A549 (cell line): Measurements from ENCODE around the gene PANX2. TPM values are rescaled to one million over a fixed set of nuclear protein-coding genes. Genes with fewer than 3 reads are reported as not detected.

Experiments
- ATAC-seq, 2 experiments: fragments of 200-7000 bp in 1 of 2; fragments of >200 bp in 1 of 2; cut with Nextera tagmentation in 1 of 2; cut with Tn5 transposase in 1 of 2; 3 replicates each; pipeline versions ENCODE4 v1.8.0 to v1.9.1; 2018 to 2020; ENCODE audit warnings: mild to moderate bottlenecking in 1 of 2, moderate library complexity in 1 of 2
- CTCF ChIA-PET: fragments of 300-600 bp; sonication (Branson Sonifier 250); formaldehyde crosslinking; extraction: SDS; loops from one replicate; lab custom pipeline; 2021; ENCODE audit warnings: antibody characterized with exemption, inconsistent platforms; lab: Yijun Ruan, JAX
- POLR2A ChIA-PET: fragments of 350-600 bp; formaldehyde crosslinking; extraction: SDS; loops from one replicate; lab custom pipeline; 2021; ENCODE audit warnings: antibody characterized with exemption, inconsistent platforms; lab: Yijun Ruan, JAX
- DNase-seq, 2 experiments: peaks; one replicate each; pipeline versions ENCODE4 v3.0.0 to v3.0.0-alpha.2; 2011 to 2016; ENCODE audit warnings: low read depth in 1 of 2, low spot score in 1 of 2
- FAIRE-seq: peaks from 2 replicates; lab custom pipeline; 2011; peaks lifted over from hg19 to GRCh38; lab: Jason Lieb, UNC
- H3K27ac ChIP-seq, 2 experiments: fragments of >200 bp; sonication (Bioruptor Twin); formaldehyde crosslinking; 3 replicates each; pipeline ENCODE4 v1.5.1; 2016 to 2017
- H3K4me1 ChIP-seq: fragments of >200 bp; sonication (Bioruptor Twin); formaldehyde crosslinking; 3 replicates; pipeline ENCODE4 v1.6.1; 2016
- H3K4me2 ChIP-seq: fragments of >200 bp; sonication (Bioruptor Twin); formaldehyde crosslinking; 3 replicates; pipeline ENCODE4 v1.6.1; 2016
- H3K4me3 ChIP-seq: fragments of >200 bp; sonication (Bioruptor Twin); formaldehyde crosslinking; 3 replicates; pipeline ENCODE4 v1.5.1; 2016
- H3K9me3 ChIP-seq: fragments of >200 bp; sonication (Bioruptor Twin); formaldehyde crosslinking; 3 replicates; pipeline ENCODE4 v1.6.1; 2016
- BCL3 ChIP-seq: fragments of >200 bp; sonication (Bioruptor Twin); formaldehyde crosslinking; IDR thresholded peaks from 3 replicates; pipeline ENCODE4 v1.6.1; 2016
- CBX2 ChIP-seq: fragments of 200-600 bp; sonication (generic); IDR thresholded peaks from 2 replicates; pipeline ENCODE4 v1.6.1; 2016; ENCODE audit warnings: low read depth, mild to moderate bottlenecking, borderline replicate concordance
- E2F6 ChIP-seq: IDR thresholded peaks from 2 replicates; pipeline ENCODE4 v1.6.1; 2012; ENCODE audit warnings: low read depth, borderline replicate concordance
- GATA3 ChIP-seq: IDR thresholded peaks from 2 replicates; pipeline ENCODE4 v1.6.1; 2012; ENCODE audit warnings: borderline replicate concordance
- HDAC2 ChIP-seq: fragments of 200-600 bp; sonication (generic); IDR thresholded peaks from 2 replicates; pipeline ENCODE4 v1.6.1; 2016
- HMGXB4 ChIP-seq: fragments of 250-450 bp; sonication (Bioruptor Pico); IDR thresholded peaks from 2 replicates; pipeline ENCODE4 v1.5.0; 2021; ENCODE audit warnings: mild to moderate bottlenecking, moderate library complexity, borderline replicate concordance
- HOXB5 ChIP-seq: fragments of 250-450 bp; sonication (Bioruptor Pico); IDR thresholded peaks from 2 replicates; pipeline ENCODE4 v1.5.0; 2020; ENCODE audit warnings: mild to moderate bottlenecking, moderate library complexity
- JUN ChIP-seq, 2 experiments: fragments of >200 bp; sonication (Bioruptor Twin); formaldehyde crosslinking; IDR thresholded peaks; 2 replicates in 1 of 2; 3 replicates in 1 of 2; pipeline ENCODE4 v1.6.1; 2016 to 2017
- KDM1A ChIP-seq: fragments of 200-600 bp; sonication (generic); IDR thresholded peaks from 2 replicates; pipeline ENCODE4 v1.6.1; 2016; ENCODE audit warnings: low read depth, mild to moderate bottlenecking
- NFE2L2 ChIP-seq: fragments of 150-350 bp; conservative IDR thresholded peaks from 2 replicates; pipeline ENCODE4 v1.6.1; 2014; ENCODE audit warnings: low read length
- PBX3 ChIP-seq: IDR thresholded peaks from 2 replicates; pipeline ENCODE4 v1.6.1; 2012
- POLR2A ChIP-seq: IDR thresholded peaks from 2 replicates; pipeline ENCODE4 v1.6.1; 2012; ENCODE audit warnings: mild to moderate bottlenecking, low read length
- RNF2 ChIP-seq: fragments of 200-600 bp; sonication (generic); IDR thresholded peaks from 2 replicates; pipeline ENCODE4 v1.6.1; 2016; ENCODE audit warnings: low read depth, mild to moderate bottlenecking, antibody characterized with exemption, moderate library complexity, borderline replicate concordance
- ZFP36 ChIP-seq: fragments of 450-650 bp; IDR thresholded peaks from 2 replicates; pipeline ENCODE4 v1.6.1; 2014; ENCODE audit warnings: borderline replicate concordance; ENCODE audit not compliant: partially characterized antibody
- WGBS: methylation state at CpG from one replicate; pipeline ENCODE4 v1.1.6; 2017; ENCODE audit errors: missing lambda C conversion rate; 5-methylcytosine and 5-hydroxymethylcytosine counted together
- polyA plus RNA-seq, 4 experiments: library from polyadenylated mRNA; depleted of rRNA in 3 of 4; stranded (reverse); fragments of >200 nt; fragmentation: RNase III in 1 of 4; extraction: RNeasy Plus Mini Kit Qiagen cat#74134 plus additional on column Dnase treatment in 1 of 4; gene quantifications; 2 replicates in 3 of 4; 3 replicates in 1 of 4; pipeline ENCODE4 v1.2.3, GENCODE V29; 2011 to 2017

PANX2 gene
- polyA plus RNA-seq, 2 of the 4 experiments (the other 2 are of a cell fraction), result 1.6 to 4.4 TPM

- FAIRE-seq, result no peak
- Histone ChIP-seq H3K27ac (peak overlapping the region; percentile 93 to 99), H3K4me3 (peak overlapping the region; percentile 95), H3K4me2 (peak overlapping the region; percentile 88), H3K4me1 (no peaks in the 10 kb centered on the region), H3K9me3 (peaks cover 10% of the 10 kb centered on the region; the same call in 2 of the 3 replicates)
- ChIA-PET POLR2A (no interaction called here), CTCF (no interaction called here)
- TF ChIP-seq HMGXB4 (CRISPR knock-in tag) (no peak), GATA3 (no peak), ZFP36 (no peak), RNF2 (no peak), HOXB5 (no peak), JUN (IDR thresholded peaks at IDR 0.05) (no peak), CBX2 (no peak)
- peak; percentile 49 to 50; a peak in 5 of 6 replicates for ATAC-seq
- no peak for DNase-seq
- WGBS, result 31% methylated on average over 10 of the region's 34 CpGs
These were observed 29.4 kb downstream of the PANX2 start for GRCh38 chr22:50199829-50200460.

GRCh38 chr22:50200461-50201190 is 30.1 kb downstream of the PANX2 start, which contains the start of gene SELENOO:
SELENOO (plus strand) TSS chr22:50201011; CDS start chr22:50201037, 26 bp downstream.
- no peaks in the 10 kb centered on the region for H3K4me1 ChIP-seq
- FAIRE-seq, result no peak
- peaks cover 10% of the 10 kb centered on the region; the same call in 2 of the 3 replicates for H3K9me3 ChIP-seq
- H3K27ac ChIP-seq, result peak within 1 kb of the TSS; percentile 93 to 99
- CTCF ChIA-PET, result no interaction called here
- no CpG with 5 or more reads among the region's 105 CpGs for WGBS
- no peak for TF ChIP-seq KDM1A
- no peak for TF ChIP-seq HDAC2
- peak in 1 of 2 experiments; percentile 70; a peak in 2 of 5 replicates for TF ChIP-seq JUN (IDR thresholded peaks at IDR 0.05)
- peak; percentile 38; the same call in 1 of the 2 replicates for TF ChIP-seq E2F6
- TF ChIP-seq NFE2L2, result no peak
- 0 out of 2 replicates have a peak, but pooled peaks have one; percentile 54 for TF ChIP-seq RNF2
- no peak for TF ChIP-seq GATA3
- TF ChIP-seq POLR2A, result peak; percentile 73
- TF ChIP-seq PBX3, result peak; percentile 89
- peak; percentile 46; the same call in 1 of the 3 replicates for TF ChIP-seq BCL3
- TF ChIP-seq, all 56 proteins: peak for 6
- Histone ChIP-seq H3K4me2 (peak within 1 kb of the TSS; percentile 88), H3K4me3 (peak within 1 kb of the TSS; percentile 95)
- POLR2A ChIA-PET, result no interaction called here
- ATAC-seq (peak; percentile 86 to 95), DNase-seq (peak; percentile 83 to 93)
